ENCODE data around the gene HEBP2.

HEBP2 gene

DNA sequence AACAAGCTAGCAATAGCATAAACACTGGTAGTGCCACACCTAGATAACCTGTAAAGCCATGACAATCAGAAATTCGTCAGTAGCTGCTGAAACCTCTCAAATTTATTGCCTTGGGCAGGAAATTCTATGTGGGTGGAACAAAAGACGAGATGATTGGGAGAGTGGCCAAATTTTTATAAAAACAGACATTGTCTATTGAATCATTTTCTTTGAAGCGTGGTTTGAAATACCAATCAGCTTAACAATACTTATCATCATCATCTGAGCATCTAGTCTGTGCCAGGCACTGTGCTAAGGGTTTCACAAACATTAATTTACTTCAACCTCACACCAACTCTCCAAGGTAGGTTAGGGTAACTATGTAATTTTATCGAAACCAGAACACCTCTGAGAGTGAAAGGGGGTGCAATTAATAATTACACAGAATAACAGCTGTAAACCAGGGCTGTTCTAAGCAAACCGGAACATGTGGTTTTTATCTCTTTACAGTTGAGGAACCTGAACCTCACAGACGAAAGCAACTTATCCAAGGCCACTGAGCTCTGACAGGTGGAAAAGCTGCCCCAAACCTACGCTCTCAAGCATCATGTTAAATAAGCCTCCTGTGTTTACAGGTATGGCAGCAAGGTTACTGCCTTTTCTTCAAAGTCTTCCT is 51.9 kb downstream of the HEBP2 start:
- DNase-seq: no peak

- DNase-seq: no peak
These were observed 52.4 kb downstream of the HEBP2 start for GRCh38 chr6:138456401-138456790.

DNA sequence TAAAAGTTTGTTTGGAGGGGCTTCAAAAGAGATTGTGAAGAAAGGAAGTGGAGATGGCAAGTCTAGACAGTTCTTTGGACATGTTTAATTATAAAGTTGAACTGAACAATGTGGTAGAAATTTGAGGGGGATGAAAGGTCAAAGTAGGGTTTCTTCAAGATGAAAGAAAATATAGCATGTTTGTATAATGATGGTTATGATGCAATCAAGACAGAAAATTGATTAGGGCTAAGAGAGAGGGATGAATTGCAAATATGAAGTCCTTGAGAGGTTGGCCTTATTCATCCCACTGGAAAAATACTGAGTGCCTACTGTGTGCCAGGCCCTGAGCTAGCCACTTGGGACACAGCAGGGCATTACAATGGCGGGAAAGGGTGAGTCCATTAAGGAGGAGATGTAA is 57.6 kb downstream of the HEBP2 start:
- no peak for DNase-seq

DNA sequence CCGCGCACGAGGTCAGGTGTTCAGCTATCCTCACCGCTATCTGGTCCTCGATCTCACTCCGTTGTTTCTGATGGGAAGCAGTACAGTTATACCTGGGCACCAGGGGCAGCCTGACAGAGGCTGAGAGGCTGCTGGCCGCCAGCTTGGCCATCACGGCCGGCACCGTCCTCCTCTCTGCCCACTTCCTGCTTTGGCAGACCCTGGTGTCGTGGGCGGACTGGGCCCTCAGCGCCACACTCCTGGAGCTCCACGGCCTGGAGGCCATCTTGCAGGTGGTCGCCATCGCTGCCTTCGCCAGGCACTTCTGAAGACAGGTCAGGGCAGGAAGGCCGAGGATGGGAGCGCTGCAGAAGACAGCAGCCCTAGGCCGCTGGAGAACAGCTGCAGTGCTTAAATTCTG is 60.1 kb downstream of the HEBP2 start:
- no peak for DNase-seq

DNA sequence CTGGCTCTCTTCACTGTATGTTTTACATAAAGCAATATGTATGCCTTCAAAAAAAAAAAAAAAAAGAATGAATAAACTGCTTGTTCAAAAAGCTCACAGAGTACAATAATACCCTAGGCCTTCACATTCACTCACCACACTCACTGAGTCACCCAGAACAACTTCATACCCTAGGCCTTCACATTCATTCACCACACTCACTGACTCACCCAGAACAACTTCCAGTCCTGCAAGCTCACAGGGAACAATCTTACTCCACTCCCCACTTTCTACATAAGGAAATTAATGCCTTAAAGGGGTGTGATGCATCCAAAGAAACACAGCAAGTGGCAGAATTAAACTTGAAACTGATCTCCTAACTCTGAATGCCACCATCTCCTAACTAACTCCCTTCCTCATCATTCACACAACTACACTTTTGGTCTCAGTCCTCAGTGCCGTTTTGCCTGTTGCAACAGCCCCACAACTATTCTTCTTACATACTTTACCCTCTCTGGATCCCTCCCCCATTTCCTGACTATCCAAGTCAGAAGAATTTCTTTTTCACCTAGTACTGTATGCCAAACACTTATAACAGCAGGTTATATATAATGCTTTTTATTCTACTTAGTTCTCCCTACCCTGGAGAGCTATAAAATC is 61.1 kb downstream of the HEBP2 start:
- no peak for DNase-seq

DNA sequence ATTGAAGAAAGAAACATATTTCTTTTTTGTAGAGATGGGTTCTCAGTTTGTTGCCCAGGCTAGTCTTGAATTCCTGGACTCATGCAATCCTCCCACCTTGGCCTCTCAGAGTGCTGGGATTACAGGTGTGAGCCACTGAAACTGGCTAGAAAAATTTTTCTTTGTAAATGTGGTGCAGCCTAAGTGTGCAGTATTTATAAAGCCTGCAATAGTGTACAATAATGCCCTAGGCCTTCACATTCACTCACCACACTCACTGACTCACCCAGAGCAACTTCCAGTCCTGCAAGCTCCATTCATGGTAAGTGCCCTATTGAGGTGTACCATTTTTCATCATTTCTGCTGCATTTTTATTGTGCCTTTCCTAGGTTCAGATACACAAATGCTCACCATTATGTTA is 63.9 kb downstream of the HEBP2 start:
- no peak for DNase-seq

DNA sequence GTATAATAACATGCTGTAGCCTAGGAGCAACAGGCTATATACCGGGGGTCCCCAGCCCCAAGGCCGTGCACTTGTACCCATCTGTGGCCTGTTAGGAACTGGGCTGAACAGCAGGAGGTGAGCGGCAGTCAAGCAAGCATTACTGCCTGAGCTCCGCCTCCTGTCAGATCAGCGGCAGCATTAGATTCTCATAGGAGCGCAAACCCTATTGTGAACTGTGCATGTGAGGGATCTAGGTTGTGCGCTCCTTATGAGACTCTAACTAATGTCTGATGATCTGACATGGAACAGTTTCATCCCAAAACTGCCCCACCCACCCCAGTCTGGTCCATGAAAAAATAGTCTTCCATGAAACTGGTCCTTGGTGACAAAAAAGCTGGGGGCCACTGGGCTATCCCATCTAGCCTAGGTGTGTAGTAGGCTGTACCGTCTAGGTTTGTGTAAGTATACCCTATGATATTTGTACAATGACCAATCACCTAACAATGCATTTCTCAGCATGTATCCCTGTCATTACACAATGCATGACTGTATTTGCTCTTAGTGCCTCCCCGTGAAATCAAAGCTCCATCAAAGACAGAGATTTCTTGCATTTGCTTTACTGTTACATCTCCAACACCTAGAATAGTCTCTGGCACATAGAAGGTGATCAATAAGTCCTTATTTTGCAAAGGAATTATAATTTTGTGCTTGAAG is 64.4 kb downstream of the HEBP2 start:
- DNase-seq: no peak

Data from left hindlimb (tissue), 1 donor.